UCSD-AML1 (cell line): ENCODE measurements around the gene NT5M.
"Not testable (repeated sequence)": the region's sequence is repeated elsewhere in the genome, so short reads cannot be mapped to it uniquely, and the experiment has no call there.

Source experiments
- DNase-seq: peaks from one replicate; lab custom pipeline; 2025; ENCODE audit not compliant: unreplicated experiment; lab: John Stamatoyannopoulos, UW

Gene NT5M

DNA sequence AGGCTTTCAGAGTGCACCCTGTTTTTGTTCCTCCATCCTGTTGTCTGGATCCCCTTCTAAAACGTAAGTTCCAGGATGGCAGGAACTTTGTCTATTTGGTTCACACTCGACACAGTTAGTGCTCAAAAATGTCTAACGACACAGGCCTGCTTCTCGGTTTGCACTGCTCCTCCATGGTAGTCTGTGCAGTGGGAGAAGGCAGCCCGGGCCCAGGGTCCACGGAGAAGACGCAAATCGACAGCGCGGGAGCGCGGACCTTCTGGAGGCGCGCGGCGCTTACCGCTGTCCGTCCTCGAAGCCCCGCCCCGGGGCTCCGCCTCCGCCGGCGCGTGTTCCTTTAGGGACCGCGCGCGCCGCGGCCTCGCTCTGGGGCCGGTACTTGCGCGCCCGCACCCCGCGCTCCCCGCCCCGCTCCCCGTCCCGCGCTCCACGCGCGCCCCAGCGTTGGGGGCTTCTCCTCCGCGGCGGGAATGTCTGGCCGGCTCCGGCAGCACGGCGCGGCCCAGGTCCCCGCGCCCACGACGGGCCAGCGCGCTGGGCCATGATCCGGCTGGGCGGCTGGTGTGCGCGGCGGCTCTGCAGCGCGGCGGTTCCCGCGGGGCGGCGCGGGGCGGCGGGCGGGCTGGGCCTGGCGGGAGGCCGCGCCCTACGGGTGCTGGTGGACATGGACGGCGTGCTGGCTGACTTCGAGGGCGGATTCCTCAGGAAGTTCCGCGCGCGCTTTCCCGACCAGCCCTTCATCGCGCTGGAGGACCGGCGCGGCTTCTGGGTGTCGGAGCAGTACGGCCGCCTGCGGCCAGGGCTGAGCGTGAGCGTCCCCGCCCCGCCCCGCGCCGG lies at the start of gene NT5M:
TSS of gene NT5M (plus strand) at position 364 of the 837 bp plus-strand sequence. CDS start at position 542, 178 bp downstream.
- DNase-seq: peak; percentile 89

DNA sequence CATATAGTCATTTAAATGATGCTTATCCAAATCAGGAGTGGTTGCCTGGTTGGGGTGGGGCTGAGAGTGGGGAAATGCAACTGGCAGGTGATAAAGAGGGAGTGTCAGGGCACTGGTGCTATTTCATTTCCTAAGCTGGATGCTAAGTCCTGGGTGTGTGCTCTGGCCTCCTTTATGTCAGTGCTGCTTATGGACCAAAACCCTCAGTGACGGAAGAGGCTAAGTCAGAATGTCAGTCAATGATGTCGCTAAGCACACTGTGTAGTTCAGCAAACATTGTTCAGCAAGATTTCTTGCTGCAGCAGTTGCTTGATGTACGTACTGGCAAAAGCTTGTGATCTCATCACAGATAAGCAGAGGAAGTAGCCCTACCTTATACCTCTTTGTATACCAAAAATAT lies 49.8 kb upstream of the NT5M start:
- no peak for DNase-seq

DNA sequence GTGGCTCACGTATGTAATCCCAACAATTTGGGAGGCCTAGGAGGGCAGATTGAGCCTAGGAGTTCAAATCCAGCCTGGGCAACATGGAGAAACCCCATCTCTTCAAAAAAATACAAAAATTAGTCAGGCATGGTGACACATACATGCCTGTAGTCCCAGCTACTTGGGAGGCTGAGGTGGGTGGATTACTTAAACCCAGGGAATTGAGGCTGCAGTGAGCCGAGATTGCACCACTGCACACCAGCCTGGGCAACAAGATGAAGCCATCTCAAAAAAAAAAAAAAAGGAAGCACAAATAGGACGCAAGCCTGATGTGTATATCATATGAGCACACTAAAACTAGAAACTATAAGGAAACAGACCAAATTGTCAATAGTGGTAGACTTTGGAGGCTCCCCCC lies 49.1 kb upstream of the NT5M start:
- no peak for DNase-seq

DNA sequence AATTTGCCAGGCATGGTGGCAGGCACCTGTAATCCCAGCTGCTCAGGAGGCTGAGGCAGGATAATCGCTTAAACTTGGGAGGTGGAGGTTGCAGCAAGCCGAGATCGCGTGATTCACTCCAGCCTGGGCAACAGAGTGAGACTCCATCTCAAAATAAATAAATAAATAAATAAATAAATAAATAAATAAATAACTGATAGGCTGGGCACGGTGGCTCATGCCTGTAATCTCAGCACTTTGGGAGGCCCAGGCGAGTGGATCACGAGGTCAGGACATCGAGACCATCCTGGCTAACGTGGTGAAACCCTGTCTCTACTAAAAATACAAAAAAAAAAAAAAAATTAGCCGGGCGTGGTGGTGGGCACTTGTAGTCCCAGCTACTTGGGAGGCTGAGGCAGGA lies 47.5 kb upstream of the NT5M start:
- DNase-seq: not testable (repeated sequence)

DNA sequence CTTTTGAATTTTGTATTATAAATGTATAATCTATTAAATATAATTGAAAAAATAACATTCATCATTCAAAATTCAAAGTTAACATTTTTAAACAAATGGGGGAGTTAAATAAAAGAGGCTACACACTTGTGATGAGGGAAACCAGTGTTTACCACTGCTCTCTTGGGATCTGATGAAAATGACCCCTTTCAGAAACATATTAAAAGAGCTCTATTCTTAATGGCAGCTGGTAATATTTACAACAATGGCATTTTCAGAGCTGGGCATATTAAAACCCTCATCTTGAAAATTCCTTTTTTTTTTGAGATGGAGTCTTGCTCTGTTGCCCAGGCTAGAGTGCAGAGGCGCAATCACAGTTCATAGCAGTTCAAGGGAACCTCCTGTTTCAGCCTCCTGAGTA lies 46.9 kb upstream of the NT5M start:
- DNase-seq: no peak

DNA sequence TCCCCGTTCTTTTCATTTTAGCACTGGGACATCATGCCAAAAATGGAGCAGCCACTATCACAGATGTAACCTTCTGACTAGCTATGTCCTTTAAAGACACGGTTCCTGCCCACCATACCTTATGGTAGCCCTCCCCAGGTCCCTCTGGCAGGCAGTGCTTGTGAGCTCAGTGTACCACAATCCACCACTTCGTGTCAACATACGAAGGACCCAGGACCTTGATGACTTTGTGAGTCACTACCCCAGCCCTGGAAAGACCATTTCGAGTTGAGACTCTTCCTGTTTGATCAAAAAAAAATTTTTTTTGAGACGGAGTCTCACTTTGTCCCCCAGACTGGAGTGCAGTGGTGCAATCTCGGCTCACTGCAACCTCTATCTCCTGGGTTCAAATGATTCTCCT lies 45.2 kb upstream of the NT5M start:
- DNase-seq: no peak

DNA sequence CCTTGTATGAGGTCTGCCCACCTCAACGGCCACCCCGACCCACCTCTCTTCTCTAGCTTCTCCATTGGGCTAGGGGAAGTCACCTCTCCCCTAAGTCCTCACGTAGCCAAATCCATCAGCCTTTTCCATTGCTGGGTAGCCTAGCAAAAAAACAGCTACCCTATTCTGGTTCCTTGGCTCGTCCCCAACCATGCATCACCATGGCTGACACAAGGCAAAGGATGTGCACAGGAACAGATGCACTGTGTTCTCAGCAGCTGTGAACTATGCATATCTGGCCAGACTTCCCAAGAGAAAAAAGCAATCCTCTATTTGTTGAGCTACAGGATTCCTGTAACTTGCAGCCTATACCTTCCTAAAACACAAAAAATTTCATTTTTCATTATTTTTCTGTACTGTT lies 44.2 kb upstream of the NT5M start:
- no peak for DNase-seq

DNA sequence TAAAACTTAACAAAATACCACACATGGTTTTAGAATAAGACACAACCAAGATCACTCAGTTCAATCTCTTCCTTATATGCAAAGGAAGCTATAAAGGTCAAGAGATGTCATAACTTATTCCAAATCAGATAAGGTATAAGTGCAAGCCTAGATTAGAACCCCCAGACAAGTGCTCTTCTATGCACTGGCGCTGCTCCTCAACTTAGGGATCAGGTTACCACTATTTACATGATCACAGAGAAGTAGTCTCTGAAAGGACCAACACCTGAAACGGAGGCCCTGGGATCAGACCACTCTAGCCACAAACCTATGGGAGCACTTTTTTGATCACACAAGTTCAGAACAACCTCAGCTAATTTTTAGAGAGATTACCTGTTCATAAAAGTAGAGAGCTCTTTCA lies 38.7 kb upstream of the NT5M start:
- no peak for DNase-seq

DNA sequence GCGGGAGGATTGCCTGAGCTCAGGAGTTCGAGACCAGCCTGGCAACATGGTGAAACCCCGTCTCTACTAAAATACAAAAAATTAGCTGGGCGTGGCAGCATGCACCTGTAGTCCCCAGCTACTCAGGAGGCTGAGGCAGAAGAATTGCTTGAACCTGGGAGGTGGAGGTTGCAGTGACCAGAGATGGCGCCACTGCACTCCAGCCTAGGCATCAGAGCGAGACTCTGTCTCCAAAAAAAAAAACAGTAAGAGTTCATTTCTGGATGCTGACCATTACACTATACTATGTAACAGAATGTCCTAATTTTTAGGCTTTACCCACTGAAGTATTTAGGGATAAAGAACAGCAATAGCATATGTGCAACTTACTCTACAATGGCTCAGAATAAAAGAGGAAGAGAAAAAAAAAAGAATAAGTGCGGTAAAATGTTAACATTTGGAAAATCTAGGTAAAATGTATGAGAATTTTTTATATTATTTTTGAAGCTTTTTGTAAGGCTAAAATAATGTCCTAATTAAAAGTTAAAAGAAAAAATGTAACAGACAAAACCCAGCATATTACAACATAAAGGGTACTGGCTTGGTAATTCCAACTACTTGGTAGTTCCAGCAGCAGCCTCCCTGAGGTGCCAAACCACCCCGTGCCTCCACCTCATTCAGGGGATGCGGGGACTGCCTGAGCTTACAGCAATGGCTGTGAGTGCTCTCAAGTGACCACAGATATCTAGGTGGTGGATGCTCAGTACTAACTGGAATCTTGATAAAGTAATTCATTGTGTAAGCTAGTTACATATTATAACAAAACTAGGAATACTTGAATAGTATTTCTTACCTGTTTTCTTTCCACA lies 33.0 kb upstream of the NT5M start:
- peak; percentile 21 for DNase-seq

DNA sequence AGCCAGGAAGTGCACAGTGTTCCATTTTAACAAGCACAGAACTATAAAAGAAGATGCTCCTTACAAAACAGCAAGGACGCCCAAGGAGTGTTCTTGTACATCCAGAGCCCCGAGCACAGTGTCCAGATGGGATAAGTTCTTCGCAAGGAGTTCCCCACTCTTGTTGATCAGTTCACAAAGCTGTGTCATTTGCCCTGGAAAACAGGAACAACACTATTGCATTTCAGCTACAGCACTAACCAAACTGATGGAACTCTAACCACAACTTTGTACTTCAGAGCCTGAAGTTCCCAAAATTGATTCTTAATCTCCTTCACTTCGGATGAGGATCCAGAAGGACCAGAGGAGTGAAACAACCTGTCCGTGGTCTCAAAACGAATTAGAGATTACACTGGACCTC lies 27.2 kb upstream of the NT5M start:
- DNase-seq: no peak

DNA sequence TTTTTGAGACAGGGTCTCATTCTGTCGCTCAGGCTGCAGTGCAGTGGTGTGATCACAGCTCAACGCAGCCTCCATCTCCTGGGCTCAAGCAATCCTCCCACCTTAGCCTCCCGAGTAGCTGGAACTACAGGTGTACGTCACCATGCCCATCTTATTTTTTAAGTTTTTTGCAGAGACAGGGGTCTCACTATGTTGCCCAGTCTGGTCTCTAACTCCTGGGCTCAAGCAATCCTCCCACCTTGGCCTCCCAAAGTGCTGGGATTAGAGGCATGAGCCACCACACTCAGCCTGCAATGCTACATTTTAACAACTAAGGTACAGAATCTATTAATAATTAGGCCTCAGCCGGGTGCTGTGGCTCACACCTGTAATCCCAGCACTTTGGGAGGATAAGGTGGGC lies 25.7 kb upstream of the NT5M start:
- DNase-seq: not testable (repeated sequence)

DNA sequence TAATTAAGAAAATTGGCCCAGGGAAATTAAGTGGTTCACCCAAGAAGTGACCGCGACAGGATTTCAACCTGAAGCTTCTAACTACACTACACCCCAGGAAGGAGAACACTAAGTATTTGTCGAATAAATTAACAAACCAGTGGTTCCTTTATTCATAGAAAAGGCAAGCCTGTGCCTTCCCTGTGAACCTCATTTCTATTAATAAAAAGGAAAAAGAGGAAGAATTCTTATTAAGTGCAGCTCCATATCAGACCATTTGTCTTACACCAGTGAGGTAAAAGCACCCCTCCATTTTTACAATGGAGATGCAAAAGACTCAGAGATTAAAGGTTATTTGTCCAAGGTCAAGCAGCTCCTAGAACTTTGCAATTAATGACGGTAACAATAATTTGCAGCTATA lies 23.9 kb upstream of the NT5M start:
- DNase-seq: no peak

DNA sequence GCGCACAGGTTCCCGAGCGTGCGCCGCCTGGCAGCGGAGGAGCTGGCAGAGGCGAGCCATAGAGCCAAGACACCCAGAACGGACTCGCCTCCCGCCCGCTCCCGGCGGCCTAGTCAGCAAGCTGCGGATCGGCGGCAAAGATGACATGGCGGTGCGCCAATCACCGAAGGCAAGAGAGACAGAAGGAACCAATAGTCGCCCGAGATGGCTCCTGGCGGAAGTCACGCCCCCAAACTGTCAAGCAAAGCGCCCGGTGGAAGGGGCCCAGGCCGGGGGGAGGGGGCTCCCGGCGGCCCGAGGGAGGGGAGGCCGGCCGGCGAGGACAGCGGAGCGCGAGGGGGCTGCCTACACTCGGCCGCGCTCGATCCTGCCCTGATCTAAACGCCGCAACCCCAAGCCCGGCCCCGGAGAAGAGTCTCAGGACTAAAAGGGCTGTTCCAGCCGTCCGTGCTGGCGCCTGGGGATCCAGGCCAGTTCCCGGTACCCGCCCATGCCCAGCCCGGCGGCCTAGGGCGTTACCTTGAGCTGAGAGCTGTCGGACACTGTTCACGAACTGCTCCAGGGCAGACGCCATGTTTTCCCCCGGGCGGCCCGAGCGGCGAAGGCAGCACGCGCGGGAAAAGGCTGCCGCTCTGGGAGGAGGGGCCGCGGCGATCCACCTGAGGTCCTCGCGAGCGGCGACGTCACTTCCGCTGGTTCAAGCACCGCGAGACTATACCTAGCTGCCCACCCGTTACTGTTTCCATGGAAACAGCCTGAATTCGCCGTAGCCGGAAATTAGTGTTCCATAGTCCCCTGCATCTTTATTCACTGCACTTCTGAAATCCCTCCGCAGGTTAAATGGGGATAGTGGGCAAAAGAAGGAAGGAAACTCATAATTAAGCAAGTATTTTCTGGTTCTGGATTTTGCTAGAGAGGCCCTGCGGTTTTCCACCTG lies 22.3 kb upstream of the NT5M start, which contains the start of gene COPS3:
TSS of gene COPS3 (minus strand) at position 634 of the 937 bp plus-strand sequence. CDS start at position 574, 60 bp downstream.
- peak; percentile 93 for DNase-seq

DNA sequence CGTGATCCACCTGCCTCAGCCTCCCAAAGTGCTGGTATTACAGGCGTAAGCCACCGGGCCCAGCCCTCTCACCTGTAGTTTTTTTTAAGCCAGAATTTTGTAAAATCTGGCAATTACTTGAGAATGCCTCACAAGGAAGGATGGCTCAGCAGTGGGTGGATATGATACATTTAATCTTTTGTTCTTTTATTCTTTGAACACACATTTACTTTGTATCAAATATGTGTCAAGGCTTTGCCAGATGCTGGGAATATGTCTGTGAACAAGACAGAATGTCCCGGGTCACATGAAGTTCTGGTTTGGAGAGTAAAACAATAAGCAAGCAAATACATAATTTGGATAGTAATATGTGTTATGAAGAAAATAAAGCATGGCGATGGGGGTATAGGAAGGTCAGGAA lies 17.2 kb upstream of the NT5M start:
- DNase-seq: no peak

DNA sequence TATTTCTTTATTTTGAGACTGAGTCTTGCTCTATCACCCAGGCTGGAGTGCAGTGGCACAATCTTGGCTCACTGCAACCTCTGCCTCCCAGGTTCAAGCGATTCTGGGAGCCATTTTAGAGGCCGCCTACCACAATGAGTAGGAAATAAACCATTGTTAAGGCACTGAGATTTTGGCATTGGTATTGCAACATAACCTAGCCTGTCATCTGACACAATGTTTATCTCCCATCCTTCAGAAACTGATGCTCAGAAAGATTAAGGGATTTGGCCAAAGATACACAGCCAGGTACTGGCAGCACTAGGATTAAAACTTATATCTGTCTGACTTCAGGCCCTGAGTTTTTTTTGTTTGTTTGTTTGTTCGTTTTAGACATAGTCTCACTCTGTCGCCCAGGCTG lies 14.1 kb upstream of the NT5M start:
- DNase-seq: no peak

DNA sequence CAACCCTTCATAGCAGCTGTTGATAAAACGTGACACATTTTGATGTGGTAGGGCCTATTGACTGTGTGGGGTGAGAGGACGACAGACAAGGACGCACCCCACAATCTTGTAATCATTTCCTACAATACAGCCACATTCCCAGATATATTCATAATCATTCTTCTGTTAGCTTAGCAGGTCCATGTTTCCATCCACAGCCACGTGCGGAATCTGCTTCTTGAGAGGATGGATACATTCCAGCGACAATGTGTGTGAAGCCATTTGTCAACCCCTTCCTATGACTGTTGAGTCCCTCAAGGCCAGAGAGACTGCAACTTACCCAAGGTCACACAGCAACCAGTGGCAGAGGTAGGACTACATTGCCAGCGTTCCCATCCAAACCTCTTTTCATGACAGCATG lies 13.5 kb upstream of the NT5M start:
- no peak for DNase-seq

DNA sequence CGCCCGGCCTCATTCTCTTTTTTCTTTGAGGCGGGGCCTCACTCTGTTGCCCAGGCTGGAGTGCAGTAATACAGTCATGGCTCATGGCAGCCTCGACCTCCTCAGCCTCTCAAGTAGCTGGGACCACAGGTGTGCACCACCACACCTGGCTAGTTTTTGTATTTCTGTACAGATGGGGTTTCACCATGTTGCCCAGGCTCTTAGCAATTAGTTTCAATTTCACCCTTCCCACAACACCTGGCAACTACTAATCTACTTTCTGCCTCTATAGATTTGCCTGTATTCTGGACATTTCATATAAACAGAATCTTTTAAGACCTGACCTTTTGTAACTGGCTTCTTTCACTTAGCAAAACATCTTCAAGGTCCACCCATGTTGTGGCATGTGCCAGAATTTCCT lies 8.0 kb upstream of the NT5M start:
- no peak for DNase-seq

DNA sequence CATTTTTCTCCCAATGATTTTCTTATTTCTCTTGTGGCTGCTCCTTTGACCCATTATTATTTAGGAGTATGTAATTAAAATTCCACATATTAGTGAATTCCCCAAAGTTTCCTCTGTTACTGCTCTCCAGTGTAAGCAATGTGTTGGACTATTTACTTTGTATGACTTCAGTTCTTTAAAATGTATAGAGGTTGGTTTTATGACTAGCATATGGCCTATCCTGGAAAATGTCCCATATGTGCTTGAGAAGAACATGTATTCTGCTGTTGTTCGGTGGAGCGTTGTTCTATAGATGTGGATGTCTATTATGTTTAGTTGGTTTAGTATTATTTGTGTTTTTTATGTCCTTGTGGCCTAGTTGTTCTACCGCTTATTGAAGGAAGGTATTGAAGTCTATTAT lies 6.0 kb upstream of the NT5M start:
- DNase-seq: no peak

DNA sequence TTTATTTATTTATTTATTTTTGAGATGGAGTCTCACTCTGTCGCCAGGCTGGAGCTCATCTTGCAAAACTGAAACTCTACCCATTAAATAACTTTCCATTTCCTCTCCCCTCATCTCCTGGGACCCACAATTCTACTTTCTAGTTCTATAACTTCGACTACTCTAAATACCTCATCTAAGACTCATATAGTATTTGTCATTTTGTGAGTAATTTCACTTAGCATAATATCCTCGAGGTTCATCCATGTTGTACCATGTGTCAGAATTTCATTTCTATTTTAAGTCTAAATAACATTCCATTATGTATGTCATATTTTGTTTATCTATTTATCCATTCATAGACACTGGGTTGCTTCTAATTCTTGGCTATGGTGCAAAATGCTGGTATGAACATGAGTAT lies 5.1 kb upstream of the NT5M start:
- no peak for DNase-seq

DNA sequence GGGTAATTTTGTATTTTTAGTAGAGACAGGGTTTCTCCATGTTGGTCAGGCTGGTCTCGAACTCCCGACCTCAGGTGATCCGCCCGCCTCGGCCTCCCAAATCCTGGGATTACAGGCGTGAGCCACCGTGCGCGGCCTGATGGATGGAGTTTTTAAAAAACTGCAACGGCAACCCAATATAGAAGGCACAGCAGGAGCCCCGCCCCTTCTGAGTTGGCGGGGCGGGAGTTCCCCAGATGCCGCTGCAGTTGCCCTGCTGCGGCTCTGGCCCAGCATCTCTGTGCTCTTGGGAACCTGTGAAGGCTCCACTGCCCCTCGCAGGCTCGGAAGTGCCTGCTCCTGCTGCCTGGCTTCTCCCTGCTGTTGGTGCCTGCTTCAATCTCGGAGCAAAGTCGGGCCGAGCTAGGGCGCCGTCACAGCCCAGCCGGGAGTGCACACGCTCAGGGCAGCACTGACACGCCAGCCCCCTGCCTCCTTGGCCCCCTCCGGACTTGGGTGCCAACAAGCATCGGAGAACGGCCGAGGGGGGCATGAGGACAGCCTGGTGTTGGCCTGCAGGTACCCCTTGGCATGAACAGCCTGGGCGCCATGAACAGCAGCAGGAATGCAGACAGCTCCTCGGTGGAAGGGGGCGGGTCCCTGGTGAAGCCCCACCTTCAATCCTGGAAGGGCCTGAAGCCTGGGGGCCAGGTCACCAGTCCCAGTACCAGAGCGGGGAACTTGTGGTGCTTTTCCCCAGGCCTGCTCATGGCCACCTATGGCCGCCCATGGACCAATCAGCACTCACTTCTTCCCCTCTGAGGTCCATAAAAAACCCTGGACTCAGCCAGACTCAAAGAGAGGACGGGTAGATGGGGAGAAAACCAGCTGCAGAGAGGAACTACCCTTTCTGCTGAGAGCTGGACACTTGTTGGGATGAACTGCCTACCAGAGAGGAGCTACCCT lies 2.3 kb upstream of the NT5M start:
- peak; percentile 74 for DNase-seq
